Measurements from ENCODE around the gene USP20.

Gene USP20

GRCh38 chr9:129860653-129861446 is 25.6 kb downstream of the USP20 start:
- Mint-ChIP-seq H3K4me1 (peaks cover 84% of the 10 kb centered on the region), H3K27ac (peak overlapping the region; percentile 68 to 81), H3K4me3 (peak overlapping the region; percentile 55 to 63), H3K27me3 (no peaks in the 10 kb centered on the region), H3K9me3 (no peaks in the 10 kb centered on the region)
- ATAC-seq = peak; percentile 68
- DNase-seq = peak in 1 of 2 donors; percentile 62

GRCh38 chr9:129861447-129861827 is 26.2 kb downstream of the USP20 start:
- no peaks in the 10 kb centered on the region for H3K27me3 Mint-ChIP-seq
- H3K4me3 Mint-ChIP-seq = peak overlapping the region in 1 of 2 donors; percentile 63
- no peak for ATAC-seq
- peaks cover 84% of the 10 kb centered on the region for H3K4me1 Mint-ChIP-seq
- H3K27ac Mint-ChIP-seq = no peak overlapping the region
- no peaks in the 10 kb centered on the region for H3K9me3 Mint-ChIP-seq
- DNase-seq = no peak

DNA sequence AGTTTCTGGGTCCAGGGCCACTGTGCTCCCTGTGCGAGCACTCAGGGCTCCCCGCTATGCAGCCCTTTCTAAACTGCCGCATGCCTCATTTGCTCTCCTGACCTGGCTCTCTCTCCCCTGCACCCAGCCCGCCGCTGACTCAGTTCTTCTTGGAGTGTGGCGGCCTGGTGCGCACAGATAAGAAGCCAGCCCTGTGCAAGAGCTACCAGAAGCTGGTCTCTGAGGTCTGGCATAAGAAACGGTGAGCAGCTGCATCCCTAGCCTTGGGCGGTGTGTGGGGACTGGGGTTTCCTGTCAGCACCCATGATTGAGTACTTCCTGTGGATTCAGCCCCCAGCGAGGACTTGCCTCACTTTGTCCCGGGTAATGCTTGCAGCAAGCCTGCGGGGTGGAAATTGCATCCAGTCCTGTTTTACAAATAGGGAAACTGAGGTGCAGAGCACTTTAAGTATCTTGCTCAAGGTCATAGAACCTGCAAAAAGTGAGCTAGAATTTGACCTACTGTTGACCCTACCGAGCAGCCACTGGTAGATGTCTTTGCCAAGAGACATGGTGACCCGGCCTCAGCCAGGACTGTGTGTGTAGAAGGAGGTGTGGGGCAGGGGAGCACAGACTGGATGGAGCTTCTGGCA is 27.9 kb downstream of the USP20 start:
- Mint-ChIP-seq H3K4me1 (peaks cover 90% of the 10 kb centered on the region), H3K27me3 (no peaks in the 10 kb centered on the region), H3K9me3 (no peaks in the 10 kb centered on the region), H3K4me3 (peak overlapping the region; percentile 56 to 58), H3K27ac (peak overlapping the region; percentile 85 to 86)
- DNase-seq (peak; percentile 71 to 87), ATAC-seq (peak; percentile 91)

DNA sequence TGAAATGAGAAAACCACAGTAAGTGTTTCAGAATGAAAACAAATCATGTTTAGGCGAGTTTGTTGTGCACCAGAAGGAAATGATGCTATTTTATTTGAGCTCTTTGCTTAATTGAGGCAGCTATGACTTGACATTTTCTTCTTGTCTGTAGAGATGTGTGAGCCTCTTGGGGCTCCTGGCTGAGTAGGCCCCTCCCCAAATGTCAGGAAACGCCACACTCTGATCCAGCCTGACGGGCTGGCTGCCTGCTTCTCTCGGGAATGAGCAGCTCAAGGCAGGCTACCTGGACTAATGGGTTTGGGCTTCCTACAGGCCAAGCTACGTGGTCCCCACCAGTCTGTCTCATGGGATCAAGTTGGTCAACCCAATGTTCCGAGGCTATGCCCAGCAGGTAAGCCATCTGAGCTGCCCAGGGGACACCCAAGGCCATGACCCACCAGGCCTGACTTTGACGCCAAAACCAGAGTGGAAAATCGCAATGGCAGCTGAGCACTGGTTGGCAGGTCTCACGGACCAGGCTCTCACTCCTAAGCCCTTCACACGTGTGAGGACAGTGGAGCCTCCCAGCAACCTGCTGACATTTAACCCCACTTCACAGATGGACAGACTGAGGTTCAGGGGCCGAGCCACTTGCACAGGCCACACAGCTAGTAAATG is 29.9 kb downstream of the USP20 start:
- Mint-ChIP-seq H3K27me3 (no peaks in the 10 kb centered on the region), H3K27ac (peak overlapping the region; percentile 73 to 91), H3K4me3 (peak overlapping the region in 1 of 2 donors; percentile 42), H3K4me1 (peaks cover 96% of the 10 kb centered on the region), H3K9me3 (no peaks in the 10 kb centered on the region)
- DNase-seq (no peak), ATAC-seq (no peak)

- no peak for ATAC-seq
- Mint-ChIP-seq H3K4me1 (peaks cover 97% of the 10 kb centered on the region), H3K27me3 (no peaks in the 10 kb centered on the region), H3K4me3 (peak overlapping the region; percentile 43 to 69), H3K27ac (peak overlapping the region; percentile 94 to 99), H3K9me3 (no peaks in the 10 kb centered on the region)
- DNase-seq = no peak
Measured at GRCh38 chr9:129865668-129866320, 30.5 kb downstream of the USP20 start.

GRCh38 chr9:129866394-129867135 is 31.3 kb downstream of the USP20 start:
- H3K9me3 Mint-ChIP-seq = no peaks in the 10 kb centered on the region
- H3K27ac Mint-ChIP-seq = peak overlapping the region; percentile 94 to 99
- no peak for ATAC-seq
- peak overlapping the region; percentile 43 to 69 for H3K4me3 Mint-ChIP-seq
- peak in 1 of 2 donors; percentile 57 for DNase-seq
- no peaks in the 10 kb centered on the region for H3K27me3 Mint-ChIP-seq
- peaks cover 97% of the 10 kb centered on the region for H3K4me1 Mint-ChIP-seq

- Mint-ChIP-seq H3K4me1 (peaks cover 96% of the 10 kb centered on the region), H3K27ac (peak overlapping the region; percentile 94 to 99), H3K9me3 (no peaks in the 10 kb centered on the region), H3K27me3 (no peaks in the 10 kb centered on the region), H3K4me3 (peak overlapping the region; percentile 69 to 76)
- peak in 1 of 2 donors; percentile 52 for DNase-seq
- peak; percentile 7 for ATAC-seq
Measured at GRCh38 chr9:129867136-129868022, 32.1 kb downstream of the USP20 start.

GRCh38 chr9:129868023-129868871 is 33.0 kb downstream of the USP20 start:
- ATAC-seq (no peak), DNase-seq (no peak)
- peak overlapping the region; percentile 94 to 99 for H3K27ac Mint-ChIP-seq
- peak overlapping the region; percentile 76 to 77 for H3K4me3 Mint-ChIP-seq
- no peaks in the 10 kb centered on the region for H3K27me3 Mint-ChIP-seq
- H3K4me1 Mint-ChIP-seq = peaks cover 90% of the 10 kb centered on the region
- no peaks in the 10 kb centered on the region for H3K9me3 Mint-ChIP-seq

- no peaks in the 10 kb centered on the region for H3K9me3 Mint-ChIP-seq
- H3K4me3 Mint-ChIP-seq = peak overlapping the region; percentile 76 to 77
- ATAC-seq (peak; percentile 95), DNase-seq (peak; percentile 80 to 92)
- peak overlapping the region; percentile 93 to 96 for H3K27ac Mint-ChIP-seq
- H3K27me3 Mint-ChIP-seq = no peaks in the 10 kb centered on the region
- H3K4me1 Mint-ChIP-seq = peaks cover 90% of the 10 kb centered on the region
Measured at GRCh38 chr9:129868872-129869486, 33.7 kb downstream of the USP20 start.

DNA sequence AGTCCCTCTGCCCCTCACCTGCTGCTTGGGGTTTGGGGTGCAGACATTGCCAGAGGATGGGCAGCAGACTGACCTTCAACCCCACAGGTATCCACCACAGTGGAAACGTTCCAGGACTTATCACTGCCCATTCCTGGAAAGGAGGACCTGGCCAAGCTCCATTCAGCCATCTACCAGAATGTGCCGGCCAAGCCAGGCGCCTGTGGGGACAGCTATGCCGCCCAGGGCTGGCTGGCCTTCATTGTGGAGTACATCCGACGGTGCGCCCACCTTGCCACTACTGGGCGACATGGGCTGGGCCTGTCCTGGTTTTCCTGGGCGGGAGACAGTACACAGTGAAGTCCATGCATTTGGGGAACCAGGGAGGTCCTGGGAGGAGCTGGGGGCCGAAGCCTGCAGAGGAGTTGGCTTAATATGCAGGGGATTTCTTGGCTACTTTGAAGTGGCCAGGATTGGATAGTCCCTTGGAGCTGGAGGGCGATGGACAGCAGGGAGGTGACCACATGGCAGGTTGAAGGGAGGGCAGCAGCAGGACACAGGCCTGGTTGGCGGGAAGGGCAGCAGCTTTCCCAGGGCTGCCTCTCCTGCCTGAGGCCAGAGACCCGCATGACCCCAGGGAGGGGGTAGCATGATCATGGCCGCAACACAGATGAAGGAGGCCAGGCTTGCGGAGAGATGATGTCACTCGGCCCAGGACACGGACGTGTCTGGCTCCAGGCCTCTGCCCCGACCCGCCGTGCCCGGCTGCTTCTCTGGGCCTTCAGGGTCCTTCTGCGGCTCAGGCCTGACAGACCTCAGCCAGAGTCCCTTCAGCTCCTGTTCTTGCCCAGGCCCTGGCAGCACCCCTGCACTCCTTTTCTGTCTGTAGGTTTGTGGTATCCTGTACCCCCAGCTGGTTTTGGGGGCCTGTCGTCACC is 34.6 kb downstream of the USP20 start:
- no peaks in the 10 kb centered on the region for H3K27me3 Mint-ChIP-seq
- ATAC-seq = no peak
- peak overlapping the region; percentile 93 to 96 for H3K27ac Mint-ChIP-seq
- H3K4me3 Mint-ChIP-seq = peak overlapping the region; percentile 76 to 77
- H3K4me1 Mint-ChIP-seq = peaks cover 91% of the 10 kb centered on the region
- DNase-seq = no peak
- no peaks in the 10 kb centered on the region for H3K9me3 Mint-ChIP-seq

GRCh38 chr9:129871046-129871445 is 35.8 kb downstream of the USP20 start:
- H3K9me3 Mint-ChIP-seq = no peaks in the 10 kb centered on the region
- peaks cover 80% of the 10 kb centered on the region for H3K4me1 Mint-ChIP-seq
- H3K27me3 Mint-ChIP-seq = no peaks in the 10 kb centered on the region
- DNase-seq (no peak), ATAC-seq (no peak)
- peak overlapping the region; percentile 56 to 89 for H3K27ac Mint-ChIP-seq
- H3K4me3 Mint-ChIP-seq = peak overlapping the region; percentile 20 to 43

DNA sequence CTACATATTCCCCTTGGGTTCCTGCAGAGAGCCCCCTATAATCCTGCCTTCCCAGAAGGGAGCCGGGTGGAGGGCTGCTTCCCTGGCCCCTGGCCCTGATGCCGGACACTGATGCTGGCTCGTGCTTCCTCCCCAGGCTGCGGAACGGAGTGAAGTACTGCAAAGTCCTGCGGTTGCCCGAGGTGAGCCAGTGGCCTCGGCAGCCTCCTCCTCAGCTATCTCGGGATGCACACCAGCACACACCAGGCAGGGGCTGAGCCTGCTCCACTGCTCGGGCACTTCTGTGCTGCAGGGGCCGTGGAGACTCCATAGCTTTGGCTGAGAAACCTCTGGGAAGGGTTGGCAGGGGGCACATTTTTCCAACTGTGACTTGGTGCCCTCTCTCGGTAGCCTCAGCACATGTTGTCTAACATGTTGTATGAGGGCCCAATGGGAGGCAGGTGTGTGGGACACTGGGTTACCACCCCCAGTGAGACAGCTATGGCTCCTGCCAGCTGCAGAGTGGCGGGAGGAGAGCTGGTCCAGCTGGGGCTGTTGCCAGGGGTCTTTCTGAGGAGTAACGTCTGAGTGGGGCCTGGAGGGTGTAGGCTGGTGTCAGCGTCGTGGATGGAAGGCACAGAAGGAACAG is 38.4 kb downstream of the USP20 start:
- H3K4me3 Mint-ChIP-seq = no peak overlapping the region
- H3K27ac Mint-ChIP-seq = peak overlapping the region in 1 of 2 donors; percentile 94
- H3K9me3 Mint-ChIP-seq = no peaks in the 10 kb centered on the region
- peaks cover 61% of the 10 kb centered on the region for H3K4me1 Mint-ChIP-seq
- ATAC-seq (no peak), DNase-seq (no peak)
- H3K27me3 Mint-ChIP-seq = no peaks in the 10 kb centered on the region
